ENCODE measurements around the gene NUDT16.
"Not testable (repeated sequence)": the region's sequence is repeated elsewhere in the genome, so short reads cannot be mapped to it uniquely, and the experiment has no call there.

GRCh38 chr3:131361066-131361463 lies 20.5 kb upstream of the NUDT16 start:
- TF ChIP-seq CTCF (IDR thresholded peaks at IDR 0.05), result not testable (repeated sequence)
- peak in 1 of 2 donors; percentile 2 for TF ChIP-seq POLR2A (IDR thresholded peaks at IDR 0.05)
